NCI-H2107 (cell line): Measurements from ENCODE around the gene UNC13D.

Source experiments
- DNase-seq: peaks from one replicate; lab custom pipeline; 2025; lab: John Stamatoyannopoulos, UW

Gene UNC13D

DNA sequence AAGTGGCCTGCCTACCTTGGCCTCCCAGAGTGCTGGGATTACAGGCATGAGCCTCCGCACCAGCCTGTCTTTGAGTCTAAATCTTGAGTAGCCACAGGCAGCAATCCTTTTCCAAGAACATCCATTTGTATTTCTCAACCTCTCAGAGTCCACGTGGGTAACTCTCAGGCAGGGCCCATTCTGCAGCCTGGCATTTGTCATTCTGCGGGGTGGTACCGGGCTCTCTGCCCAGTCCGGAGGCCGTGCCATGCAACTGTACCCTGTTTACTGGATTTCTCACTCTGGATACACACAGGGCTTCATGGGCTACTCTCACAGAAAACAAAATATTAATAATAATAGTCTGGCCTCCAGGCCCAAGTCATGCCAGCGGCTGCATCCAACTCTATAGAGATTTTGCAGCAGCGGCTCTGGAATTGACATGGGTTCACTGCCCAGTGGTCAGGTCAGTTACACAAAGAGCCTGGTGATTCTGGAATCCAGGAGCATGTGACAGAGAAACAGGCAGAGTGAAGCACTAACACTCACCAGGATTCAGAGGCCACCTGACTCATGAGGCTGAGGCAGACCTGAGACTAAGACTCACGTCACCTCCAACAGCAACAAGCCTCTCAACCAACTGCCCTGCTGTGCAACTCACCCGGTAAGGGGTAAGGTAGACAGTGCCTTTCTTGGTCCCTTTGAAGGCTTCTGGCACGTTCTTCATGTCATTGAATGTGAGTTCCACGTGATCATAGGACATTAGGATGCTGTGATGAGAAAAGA lies 6.9 kb upstream of the UNC13D start:
- DNase-seq: no peak

DNA sequence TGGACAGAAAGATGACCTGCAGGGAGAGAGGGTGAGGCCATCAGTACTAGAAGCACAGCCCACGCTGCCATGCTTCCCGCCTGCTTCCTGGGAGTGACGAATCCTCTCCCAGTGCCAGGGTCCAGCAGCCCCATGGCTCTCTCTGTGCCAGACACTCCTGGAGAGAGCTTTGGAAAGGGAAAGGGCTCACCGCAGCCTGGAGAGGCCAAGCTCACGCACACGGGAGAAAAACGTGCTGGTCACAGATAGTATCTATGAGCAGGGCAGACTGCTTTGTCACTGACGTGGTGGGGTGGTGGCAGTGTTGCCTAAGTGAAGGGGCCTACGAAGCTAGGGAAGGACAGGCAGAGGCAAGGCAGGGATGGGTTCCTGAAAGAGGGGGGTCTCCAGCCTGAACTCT lies 5.5 kb upstream of the UNC13D start:
- DNase-seq: no peak

DNA sequence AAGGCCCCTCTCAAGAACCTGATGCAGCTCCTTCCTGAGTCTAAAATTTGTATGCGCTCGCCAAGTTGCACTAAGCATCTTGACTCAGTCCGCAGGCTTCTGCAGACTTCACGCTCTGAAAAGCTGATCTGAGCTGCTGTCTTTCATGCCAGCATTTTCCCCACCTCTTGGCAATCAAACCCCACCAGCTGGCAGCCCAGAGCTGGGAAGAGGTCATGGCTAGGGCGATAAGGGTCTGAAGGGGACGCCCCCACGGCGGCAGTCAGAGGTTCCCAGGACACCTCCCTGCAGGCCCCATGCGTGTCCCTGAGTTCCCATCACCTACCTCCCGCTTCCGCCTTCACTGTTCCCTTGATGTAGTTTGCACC lies 5.1 kb upstream of the UNC13D start:
- DNase-seq: no peak

DNA sequence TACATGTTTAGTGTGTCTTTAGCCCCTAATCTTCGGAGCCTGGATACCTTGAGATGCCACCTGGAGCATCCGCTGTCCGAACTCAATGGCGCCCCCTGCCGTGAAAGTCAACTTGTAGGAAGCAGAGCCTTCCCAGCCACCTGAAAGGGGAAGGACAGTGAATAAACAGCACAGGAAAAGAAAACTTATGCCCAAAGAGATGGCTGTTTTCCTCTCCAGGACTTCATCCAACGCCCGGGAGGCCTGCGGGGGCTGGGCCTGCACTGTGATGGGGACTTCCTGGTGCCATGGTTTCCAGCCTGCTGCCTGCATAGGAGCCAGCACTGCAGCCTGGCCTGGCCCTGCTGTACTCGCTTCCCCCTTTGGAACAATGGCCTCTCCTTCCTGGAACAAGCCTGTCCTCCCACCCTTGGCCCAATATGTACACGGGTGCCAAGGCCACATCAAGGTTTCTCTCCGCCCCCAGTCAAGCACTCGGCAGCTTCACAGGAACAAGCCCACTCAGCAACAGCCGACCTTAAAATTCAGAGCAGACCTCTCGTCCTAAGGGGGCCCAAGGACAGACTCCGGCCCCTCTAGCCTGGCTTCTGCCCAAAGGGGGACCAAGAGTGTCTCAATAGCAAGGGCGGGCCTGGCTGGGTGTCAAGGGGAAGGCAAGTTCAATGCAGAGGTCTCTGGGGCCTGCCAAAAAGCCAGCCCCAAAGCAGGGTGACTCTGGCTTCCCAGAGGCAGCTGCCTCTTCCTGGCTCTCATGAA lies 4.5 kb upstream of the UNC13D start:
- no peak for DNase-seq

DNA sequence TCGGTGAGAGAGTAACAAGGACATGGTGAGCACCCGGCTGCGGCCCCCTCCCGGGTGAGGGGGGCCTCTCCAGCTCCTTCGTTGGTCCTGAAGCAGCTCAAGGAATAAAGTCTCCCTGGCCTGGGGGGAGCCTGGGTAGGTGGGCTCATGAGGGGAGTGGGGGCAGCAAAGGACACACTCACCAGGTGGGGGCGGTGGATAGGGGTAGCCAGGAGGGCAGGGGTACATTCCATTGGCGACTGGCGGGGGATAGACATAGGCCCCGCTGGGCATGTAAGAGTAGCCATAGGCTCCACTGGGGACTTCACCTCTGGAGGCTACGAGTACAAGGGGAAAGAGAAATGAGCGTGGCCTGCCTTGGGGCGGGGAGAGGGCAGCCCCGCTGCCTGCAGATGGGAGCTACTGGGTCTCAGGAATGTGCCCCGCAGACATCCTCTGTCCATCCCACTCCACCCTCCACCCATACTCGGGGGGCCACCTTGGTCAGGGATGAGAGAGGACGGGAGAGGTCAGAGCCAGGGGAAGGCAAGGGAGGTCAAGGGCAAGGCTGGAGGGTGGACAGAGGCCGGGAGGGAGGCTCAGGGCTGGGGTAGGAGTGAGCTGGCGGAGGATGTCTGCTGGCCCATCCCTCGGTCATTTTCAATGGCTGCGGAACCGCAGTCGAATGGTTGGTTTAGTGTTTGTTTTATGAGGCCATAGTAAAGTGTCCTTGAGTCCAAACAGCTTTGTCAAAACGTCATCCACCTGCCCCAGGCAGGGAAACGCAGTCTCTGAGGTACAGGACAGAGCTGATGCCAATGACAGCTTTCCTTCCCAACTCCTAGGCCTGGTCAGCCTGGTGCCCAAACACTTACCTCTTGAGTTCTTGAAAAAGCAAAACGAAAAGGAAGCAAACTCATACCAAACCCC lies 3.7 kb upstream of the UNC13D start:
- DNase-seq: no peak

DNA sequence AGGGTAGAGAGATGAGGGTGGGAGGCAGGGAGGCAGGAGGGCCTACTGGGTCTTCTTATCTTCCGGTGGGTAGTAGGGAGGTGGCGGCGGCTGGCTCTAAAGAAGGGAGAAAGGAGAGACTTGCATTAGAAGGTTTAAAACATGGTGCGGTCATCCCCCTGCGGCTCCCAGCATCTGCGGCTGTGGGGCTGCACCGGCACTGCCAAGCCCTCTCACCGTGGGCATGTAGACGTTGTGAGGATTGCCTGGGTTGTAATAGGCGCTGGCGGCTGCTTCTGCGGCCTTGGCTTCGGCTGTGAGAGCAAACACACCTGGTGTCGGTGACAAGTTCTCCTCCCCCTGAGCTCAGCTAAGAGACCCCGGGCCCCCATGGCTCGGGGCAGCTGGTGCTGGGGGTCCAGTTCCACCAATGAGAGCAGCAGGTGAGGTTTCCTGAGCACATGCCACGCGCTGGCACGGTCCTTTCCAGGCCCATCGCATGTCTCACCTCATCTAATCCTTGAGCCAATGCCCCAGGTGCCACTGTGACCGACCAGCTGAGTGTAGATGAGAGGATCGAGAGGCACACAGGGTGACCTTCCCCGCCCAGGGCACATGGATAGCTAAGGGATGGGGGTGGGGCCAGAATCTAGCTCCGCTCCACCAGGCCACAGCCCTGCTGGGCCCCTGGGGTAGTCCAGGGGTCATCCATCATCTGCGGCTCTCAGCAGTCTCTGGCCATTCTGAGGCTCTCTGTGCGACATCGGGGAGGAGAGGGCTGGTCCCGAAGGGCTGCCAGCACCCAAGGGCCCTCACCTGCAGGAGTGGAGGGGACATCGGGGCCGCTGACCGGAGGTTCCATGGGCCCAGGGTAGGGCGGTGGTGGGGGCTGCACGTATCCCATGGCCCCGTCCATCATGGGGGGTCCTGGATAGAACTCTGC lies 2.7 kb upstream of the UNC13D start:
- no peak for DNase-seq

DNA sequence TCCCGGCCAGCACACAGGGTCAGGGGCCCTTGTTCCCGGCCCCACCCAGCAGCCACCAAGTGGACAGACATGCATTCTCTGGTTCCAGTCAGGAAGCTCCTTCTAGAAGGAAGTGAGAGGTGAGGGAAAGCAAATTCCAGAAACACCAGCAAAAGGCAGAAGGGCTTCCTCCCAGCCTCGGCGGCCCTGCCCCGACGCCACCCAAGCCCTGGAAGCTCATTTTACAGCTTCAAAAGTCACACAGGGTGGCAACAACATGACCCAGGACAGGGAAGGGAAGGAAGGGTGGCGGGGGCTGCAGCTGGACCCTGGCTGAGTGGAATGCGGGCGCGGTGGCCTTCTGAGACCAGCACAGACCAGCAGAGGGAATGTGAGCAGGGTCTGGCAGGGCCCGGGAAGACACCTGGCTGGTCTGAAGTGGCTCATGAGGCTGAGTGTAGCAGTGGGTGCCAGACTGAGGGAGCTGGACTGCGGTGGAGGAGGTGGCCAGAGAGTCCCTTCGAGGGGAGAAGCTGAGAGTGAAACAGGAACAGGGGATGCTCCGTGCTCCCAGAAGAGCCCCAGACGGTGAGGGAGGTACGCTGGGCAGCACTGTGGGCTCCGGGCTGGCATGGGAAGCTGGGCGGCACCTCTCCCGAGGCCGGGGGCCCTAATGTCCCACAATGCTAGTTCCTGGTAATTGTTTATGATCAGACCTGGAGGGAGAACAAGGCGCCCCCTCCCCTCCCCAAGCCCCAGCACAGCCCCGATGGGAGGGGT lies 1.9 kb upstream of the UNC13D start:
- DNase-seq: no peak

DNA sequence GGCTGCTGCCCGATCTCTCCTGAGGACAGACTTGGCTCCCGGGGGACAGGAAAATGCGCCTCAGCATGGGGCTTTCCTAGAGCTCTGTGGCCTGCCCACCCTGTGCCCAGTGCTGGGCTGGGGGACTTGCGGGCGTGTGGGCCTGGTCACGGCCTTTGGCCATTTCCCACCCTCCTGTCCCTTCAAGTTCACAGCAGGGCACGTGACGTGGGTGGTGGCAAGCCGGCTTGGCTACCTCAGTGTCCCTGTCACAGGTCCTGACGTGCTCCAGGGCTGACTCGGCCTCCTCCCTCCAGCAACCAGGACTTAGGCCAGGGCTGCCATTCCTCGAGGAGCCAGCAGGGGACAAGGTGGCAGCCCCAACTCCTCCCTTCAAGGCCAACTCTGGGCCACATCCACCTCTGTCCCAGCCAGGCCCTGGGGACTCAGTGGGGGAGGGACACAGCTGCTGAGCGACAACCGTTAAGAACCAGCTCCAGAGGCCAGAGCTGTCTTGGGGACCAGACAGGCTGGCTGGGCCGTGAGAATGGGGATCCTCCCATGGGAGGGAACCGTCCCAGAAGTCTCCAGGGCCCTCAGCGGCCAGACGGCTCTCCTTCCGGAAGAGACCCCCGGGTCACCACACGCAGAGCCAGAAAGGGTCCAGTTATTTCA lies 981 bp upstream of the UNC13D start:
- DNase-seq: no peak

DNA sequence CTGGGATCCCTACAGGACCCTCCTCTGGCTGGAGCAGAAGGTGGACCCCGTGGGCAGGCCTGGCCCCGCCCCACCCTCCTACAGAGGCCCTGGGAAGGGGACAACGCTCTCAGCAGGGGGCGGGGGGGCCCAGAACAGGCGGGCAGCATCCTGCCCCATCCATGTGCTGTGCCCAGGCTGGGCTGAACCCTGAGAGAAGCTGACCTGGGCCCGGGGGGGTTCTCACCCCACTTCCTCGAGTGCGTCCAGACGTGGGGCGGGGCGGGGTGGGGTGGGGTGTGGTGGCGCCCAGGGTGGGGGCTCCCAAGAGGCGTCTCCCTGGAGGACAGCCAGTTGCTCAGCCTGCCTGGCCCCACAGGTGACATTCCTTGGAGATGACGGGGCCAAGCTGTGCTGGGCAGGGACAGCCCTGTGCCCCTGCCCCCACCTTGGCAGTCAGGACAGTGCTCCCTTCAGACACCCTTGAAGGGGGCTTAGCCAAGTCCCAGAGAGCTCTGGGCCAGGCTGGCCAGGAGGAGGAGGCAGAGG lies 390 bp upstream of the UNC13D start:
- DNase-seq: no peak

DNA sequence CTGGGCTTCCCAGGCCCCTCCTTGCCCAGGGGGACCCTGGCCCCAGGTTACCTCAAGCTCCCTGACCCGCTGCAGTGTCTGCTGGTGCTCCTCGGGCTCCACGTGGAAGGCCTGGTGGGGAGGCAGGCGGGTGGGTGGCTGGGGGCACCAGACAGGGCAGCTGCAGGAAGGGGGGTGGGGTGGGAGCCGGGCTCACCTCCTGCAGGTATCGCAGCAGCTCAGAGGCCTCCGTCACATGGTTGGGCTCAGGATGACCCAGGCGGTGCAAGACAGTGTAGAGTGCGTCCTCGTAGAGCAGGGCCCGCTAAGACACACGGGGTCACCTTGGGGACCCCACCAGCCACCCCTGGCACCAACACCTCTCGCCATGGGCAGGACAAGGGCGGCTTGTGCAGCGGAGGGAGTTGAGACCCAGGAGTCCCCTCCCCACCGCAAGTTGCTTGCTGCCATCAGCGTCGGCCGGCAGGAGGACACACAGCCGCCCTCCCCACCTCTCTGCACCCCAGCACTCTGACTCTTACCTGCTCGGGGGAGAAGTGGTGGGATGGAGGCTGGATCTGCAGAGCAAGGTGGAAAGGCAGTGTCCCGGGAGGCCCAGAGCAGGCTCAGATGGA lies 1.1 kb downstream of the UNC13D start:
- no peak for DNase-seq

DNA sequence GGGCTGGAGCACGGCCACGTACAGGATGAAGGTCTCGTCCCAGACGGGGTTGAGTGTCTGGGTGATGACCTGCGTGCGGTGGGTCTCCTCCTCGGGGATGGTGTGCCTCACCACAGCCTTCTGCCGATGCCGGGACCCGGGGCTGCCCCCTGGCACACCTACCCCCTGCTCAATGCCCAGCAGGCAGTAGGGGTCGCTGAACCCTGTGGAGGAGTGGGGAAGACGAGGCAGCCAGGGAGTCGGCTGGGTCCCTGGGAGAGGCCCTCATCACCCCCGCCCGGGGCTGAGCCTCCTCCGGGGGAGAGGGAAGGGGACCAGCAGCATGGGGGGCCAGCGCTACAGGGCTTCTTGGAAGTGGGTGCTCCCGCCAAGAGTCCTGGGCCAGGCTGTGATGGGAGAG lies 1.8 kb downstream of the UNC13D start:
- DNase-seq: no peak

DNA sequence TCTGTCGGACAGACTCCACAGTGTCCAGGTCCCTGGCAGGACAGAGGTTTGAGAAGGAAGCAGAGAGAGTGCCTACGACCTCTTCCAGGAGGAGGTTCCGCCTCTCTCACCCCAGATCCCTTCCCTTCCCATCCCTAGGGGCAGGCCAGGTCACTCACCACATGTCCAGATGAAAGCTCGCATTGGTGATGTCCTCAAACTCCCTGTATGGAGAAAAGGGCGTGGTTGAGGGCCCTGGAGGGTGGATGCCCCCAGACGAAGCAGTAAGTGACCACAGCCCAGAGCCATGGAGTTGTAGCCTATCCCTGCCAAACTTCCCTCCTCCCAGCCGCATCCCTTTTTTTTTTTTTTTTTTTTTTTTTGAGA lies 3.4 kb downstream of the UNC13D start:
- DNase-seq: no peak

DNA sequence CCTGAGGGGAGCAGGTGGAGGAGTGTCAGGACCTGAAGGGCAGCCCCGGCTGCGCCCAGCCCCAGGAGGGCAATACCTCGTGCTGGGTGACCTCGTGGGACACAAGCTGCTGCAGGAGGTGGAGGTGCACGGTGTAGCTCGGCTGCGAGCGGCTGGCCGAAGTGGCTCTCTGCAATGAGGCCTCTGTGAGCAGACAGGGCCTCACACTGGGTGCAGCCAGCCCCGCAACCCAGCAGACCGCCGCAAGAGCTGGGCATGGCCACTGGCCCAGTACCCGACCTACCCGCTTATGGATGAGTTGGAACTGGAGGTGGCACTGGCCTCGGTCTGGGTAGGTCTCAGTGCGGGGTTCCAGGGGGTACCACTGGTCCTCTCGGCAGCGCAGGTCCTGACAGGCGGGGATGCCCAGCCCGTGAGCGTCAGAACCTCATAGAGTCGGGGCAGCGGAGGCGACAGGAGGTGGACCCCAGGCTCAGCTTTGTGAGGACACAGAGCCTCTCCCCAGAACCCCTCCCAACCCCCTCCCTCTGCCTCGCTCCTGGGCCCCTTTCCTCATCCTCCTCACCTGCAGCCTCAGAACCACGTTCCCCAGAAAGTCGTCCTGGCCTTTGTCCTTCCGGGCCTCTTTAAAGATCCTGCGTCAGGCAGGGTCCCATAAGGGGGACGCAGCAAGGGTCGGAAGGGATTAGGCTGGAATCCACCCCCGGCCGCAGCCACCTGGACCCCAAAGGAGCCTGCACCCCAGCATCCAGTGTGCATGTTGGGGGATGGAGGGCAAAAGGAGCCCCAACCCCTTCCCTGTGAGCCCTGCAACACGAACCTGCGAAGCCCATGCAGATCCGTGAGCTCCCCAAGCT lies 4.0 kb downstream of the UNC13D start:
- no peak for DNase-seq

DNA sequence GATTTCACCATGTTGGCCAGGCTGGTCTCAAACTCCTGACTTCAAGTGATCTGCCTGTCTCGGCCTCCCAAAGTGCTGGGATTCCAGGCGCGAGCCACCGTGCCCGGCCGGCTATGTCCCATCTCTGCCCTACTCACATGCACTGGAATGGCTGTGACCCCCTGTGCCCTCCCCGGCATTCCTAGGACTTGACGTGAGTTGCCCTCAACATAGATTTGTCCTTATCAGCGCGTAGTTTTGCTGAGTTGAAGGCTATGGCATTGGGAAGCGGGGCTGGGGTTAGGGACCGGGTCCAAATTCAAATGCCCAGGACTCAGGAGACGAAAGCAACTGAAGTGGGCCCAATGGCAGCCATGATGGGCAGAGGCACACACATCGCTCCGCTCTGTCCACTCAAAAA lies 5.8 kb downstream of the UNC13D start:
- no peak for DNase-seq

DNA sequence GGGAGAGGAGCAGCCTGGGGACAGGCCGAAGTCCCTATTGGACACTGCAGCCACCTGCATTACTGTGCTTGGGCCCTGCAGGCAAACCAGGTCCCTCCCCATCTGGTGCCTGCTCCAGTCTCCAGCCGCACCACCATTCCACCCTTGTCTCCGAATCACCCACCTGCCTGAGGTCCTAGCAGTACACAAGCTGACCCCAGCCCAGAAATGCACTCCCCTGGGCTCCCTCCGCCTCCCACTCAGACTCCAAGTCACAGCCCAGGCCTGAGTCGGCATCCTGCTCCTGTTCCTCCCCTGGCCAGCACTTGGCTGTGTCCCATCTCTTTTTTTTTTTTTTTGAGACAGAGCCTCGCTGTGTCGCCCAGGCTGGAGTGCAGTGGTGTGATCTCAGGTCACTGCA lies 6.3 kb downstream of the UNC13D start:
- DNase-seq: no peak

DNA sequence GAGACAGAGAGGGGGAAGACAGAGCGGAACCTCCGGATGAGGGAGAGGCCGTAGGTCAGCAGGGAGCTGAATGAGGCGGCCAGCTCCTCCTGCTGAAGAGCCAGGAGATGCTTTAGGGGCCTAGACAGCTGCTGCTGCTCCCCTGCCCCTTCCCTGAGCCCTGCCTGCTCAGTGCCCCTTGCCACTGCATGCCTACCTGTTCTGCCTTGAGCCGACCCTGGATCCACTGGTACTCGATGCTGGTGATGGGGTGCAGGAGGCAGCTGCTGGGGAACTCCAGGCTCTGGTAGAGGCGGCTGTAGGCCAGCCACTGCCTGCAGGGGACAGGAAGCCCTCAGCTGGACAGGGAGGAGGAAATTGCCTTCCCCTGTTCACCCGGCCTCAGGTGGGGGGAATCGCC lies 7.6 kb downstream of the UNC13D start:
- no peak for DNase-seq

DNA sequence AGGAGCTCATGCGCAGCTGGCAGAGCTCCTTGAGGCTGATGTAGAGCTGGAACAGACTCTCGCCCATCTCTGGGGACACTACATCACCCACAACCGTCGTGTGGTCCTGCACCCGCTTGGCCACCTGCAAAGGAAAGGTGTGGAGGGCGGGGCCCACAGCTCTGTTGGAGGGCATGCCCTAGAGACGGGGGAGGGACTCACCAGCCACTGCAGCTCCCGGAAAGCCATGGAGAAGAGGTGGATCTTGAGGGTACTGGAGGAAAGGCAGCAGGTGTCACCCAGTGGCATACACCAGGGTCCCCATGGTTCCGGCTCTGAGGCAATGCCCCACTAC lies 8.6 kb downstream of the UNC13D start:
- no peak for DNase-seq

DNA sequence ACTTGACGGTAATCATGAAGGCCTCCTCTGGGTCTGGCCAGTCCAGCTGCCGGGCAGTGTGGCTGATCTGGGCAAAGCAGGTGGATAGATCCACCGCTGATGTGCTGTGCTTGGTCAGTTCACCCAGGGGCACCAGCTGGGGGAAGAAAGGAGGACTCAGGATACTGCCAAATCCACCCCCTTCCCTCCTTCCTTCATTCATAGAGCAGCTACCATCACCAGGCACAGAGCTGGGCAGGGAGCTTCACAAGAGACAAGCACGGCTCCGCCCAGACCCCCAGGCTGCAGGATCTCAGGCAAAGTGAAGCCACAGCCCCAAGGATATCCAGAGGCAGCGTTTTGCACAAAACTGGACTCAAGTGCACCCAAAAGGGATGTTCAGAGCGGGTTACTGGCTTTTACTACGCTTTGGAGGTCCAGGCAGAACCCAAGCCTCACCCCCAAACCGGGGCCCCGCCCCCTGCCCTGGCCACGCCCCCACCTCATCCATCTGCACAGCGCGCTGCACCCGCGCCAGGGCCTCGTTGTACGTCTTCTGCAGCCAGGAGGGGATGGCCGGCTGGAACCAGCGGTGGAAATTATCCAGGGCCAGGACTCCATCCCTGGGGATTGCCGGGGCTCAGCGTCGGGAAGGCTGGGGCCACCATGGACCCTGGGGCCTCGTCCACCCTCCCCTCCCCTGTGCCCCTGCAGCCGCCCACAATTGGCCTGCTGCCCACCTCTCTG lies 9.1 kb downstream of the UNC13D start:
- no peak for DNase-seq
